Omental fat pad (tissue), 4 donors: ENCODE results near the gene TESMIN. TPM values are rescaled to one million over a fixed set of nuclear protein-coding genes. Genes with fewer than 3 reads are reported as not detected.

Experiments
- ATAC-seq: fragments of 150-250 bp; one replicate; pipeline ENCODE4 v1.9.1; 2016; ENCODE audit warnings: mild to moderate bottlenecking, moderate library complexity; ENCODE audit not compliant: low FRiP score
- DNase-seq: peaks from one replicate; pipeline ENCODE4 v3.0.0-alpha.2; 2019; ENCODE audit warnings: low spot score
- CTCF ChIP-seq, 3 donors: fragments of 450-650 bp; IDR thresholded peaks; one replicate each; pipeline ENCODE4 v1.5.1; 2016 to 2017; ENCODE audit warnings: antibody characterized with exemption in 3 of 3, mild to moderate bottlenecking in 3 of 3, moderate library complexity in 2 of 3
- total RNA-seq, 4 donors: library from RNA; depleted of rRNA; stranded (reverse); fragments of >200 nt; gene quantifications; one replicate each; pipeline ENCODE4 v1.1.0, GENCODE V29; 2016

TESMIN gene
- total RNA-seq, 4 donors from 2014 or later = 0.36 to 2.2 (median 0.47) TPM

GRCh38 chr11:68763181-68763721 lies 11.9 kb upstream of the TESMIN start:
- DNase-seq = no peak
- TF ChIP-seq CTCF (IDR thresholded peaks at IDR 0.05) = no peak
- ATAC-seq = no peak

GRCh38 chr11:68762481-68762880 lies 11.2 kb upstream of the TESMIN start:
- DNase-seq (no peak), ATAC-seq (no peak)
- no peak for TF ChIP-seq CTCF (IDR thresholded peaks at IDR 0.05)

- TF ChIP-seq CTCF (IDR thresholded peaks at IDR 0.05) = no peak
- DNase-seq = no peak
- ATAC-seq = no peak
Measured at GRCh38 chr11:68761801-68762200, 10.5 kb upstream of the TESMIN start.

GRCh38 chr11:68759991-68760390 lies 8.7 kb upstream of the TESMIN start:
- DNase-seq = no peak
- ATAC-seq = no peak
- no peak for TF ChIP-seq CTCF (IDR thresholded peaks at IDR 0.05)

GRCh38 chr11:68757711-68758110 lies 6.4 kb upstream of the TESMIN start:
- ATAC-seq = no peak
- DNase-seq = no peak
- no peak for TF ChIP-seq CTCF (IDR thresholded peaks at IDR 0.05)

- no peak for ATAC-seq
- no peak for TF ChIP-seq CTCF (IDR thresholded peaks at IDR 0.05)
- DNase-seq = no peak
Measured at GRCh38 chr11:68756171-68756766, 4.9 kb upstream of the TESMIN start.

GRCh38 chr11:68753300-68753699 lies 2.0 kb upstream of the TESMIN start:
- no peak for DNase-seq
- no peak for ATAC-seq
- TF ChIP-seq CTCF (IDR thresholded peaks at IDR 0.05) = no peak
